Loucy (cell line): ENCODE measurements around the gene IL15RA.

Experiments used
- H2AFZ ChIP-seq: fragments of 200-600 bp; sonication (generic); 2 replicates; pipeline ENCODE4 v1.6.0; 2016; ENCODE audit warnings: antibody characterized with exemption, mild to moderate bottlenecking, low read length, moderate library complexity
- H3F3A ChIP-seq: fragments of 200-600 bp; 2 replicates; pipeline ENCODE4 v1.6.0; 2016; ENCODE audit warnings: antibody characterized with exemption, low read depth, mild to moderate bottlenecking
- H3K27me3 ChIP-seq: fragments of 200-600 bp; sonication (generic); 2 replicates; pipeline ENCODE4 v1.6.1; 2014; ENCODE audit warnings: low read length, mild to moderate bottlenecking; ENCODE audit not compliant: insufficient read depth, poor library complexity, severe bottlenecking
- H3K36me3 ChIP-seq: fragments of 200-600 bp; sonication (generic); 2 replicates; pipeline ENCODE4 v1.6.1; 2016; ENCODE audit warnings: low read length; ENCODE audit not compliant: insufficient read depth
- H3K4me1 ChIP-seq: fragments of 200-600 bp; sonication (generic); 2 replicates; pipeline ENCODE4 v1.5.1; 2014; ENCODE audit warnings: low read length, mild to moderate bottlenecking; ENCODE audit not compliant: insufficient read depth, poor library complexity, severe bottlenecking
- H3K4me2 ChIP-seq: fragments of 200-600 bp; sonication (generic); 2 replicates; pipeline ENCODE4 v1.6.0; 2014; ENCODE audit warnings: antibody characterized with exemption, low read length, low read depth, mild to moderate bottlenecking; ENCODE audit not compliant: poor library complexity, severe bottlenecking
- H3K4me3 ChIP-seq: fragments of 200-600 bp; sonication (generic); 2 replicates; pipeline ENCODE4 v1.5.1; 2014; ENCODE audit warnings: low read length, mild to moderate bottlenecking, mixed read lengths; ENCODE audit not compliant: poor library complexity, severe bottlenecking
- H3K79me2 ChIP-seq: fragments of 200-600 bp; sonication (generic); 2 replicates; pipeline ENCODE4 v1.6.1; 2014; ENCODE audit warnings: low read length; ENCODE audit not compliant: insufficient read depth
- H3K9ac ChIP-seq: fragments of 200-600 bp; sonication (generic); 2 replicates; pipeline ENCODE4 v1.6.0; 2014; ENCODE audit warnings: mild to moderate bottlenecking, low read depth, low read length, moderate library complexity; ENCODE audit not compliant: poor library complexity, severe bottlenecking
- H3K9me2 ChIP-seq: fragments of 200-600 bp; sonication (generic); replicated peaks from 2 replicates; pipeline ENCODE4 v1.6.1; 2016; ENCODE audit warnings: low read depth, low read length, mixed read lengths
- H3K9me3 ChIP-seq: fragments of 200-600 bp; sonication (generic); 2 replicates; pipeline ENCODE4 v1.6.1; 2014; ENCODE audit warnings: mild to moderate bottlenecking, antibody characterized with exemption, low read length, low read depth; ENCODE audit not compliant: insufficient read depth
- H4K20me1 ChIP-seq: fragments of 200-600 bp; sonication (generic); 2 replicates; pipeline ENCODE4 v1.6.0; 2014; ENCODE audit warnings: antibody characterized with exemption, low read length, mild to moderate bottlenecking; ENCODE audit not compliant: insufficient read depth, poor library complexity, severe bottlenecking
- EZH2phosphoT487 ChIP-seq: fragments of 200-600 bp; IDR thresholded peaks from 2 replicates; pipeline ENCODE4 v1.6.1; 2018; ENCODE audit warnings: antibody characterized with exemption, mild to moderate bottlenecking, moderate library complexity, borderline replicate concordance
- TF ChIP-seq, protein P1 (sequence below): fragments of 200-600 bp; sonication (generic); conservative IDR thresholded peaks from 2 replicates; pipeline ENCODE4 v1.5.1; 2014; ENCODE audit warnings: mild to moderate bottlenecking, antibody characterized with exemption, low read length

The IL15RA gene

GRCh38 chr10:6012121-6012905, 35.0 kb upstream of the IL15RA start:
- no peak for TF ChIP-seq EZH2phosphoT487
- TF ChIP-seq, protein P1, sequence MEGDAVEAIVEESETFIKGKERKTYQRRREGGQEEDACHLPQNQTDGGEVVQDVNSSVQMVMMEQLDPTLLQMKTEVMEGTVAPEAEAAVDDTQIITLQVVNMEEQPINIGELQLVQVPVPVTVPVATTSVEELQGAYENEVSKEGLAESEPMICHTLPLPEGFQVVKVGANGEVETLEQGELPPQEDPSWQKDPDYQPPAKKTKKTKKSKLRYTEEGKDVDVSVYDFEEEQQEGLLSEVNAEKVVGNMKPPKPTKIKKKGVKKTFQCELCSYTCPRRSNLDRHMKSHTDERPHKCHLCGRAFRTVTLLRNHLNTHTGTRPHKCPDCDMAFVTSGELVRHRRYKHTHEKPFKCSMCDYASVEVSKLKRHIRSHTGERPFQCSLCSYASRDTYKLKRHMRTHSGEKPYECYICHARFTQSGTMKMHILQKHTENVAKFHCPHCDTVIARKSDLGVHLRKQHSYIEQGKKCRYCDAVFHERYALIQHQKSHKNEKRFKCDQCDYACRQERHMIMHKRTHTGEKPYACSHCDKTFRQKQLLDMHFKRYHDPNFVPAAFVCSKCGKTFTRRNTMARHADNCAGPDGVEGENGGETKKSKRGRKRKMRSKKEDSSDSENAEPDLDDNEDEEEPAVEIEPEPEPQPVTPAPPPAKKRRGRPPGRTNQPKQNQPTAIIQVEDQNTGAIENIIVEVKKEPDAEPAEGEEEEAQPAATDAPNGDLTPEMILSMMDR, result no peak
- H3K4me3 ChIP-seq, result no peak overlapping the region
- H3K9me2 ChIP-seq, result no peaks in the 10 kb centered on the region
- H3K27me3 ChIP-seq, result no peaks in the 10 kb centered on the region
- H3K4me2 ChIP-seq, result no peak overlapping the region
- no peaks in the 10 kb centered on the region for H3K79me2 ChIP-seq
- no peaks in the 10 kb centered on the region for H3F3A ChIP-seq
- H3K9me3 ChIP-seq, result peaks cover 2% of the 10 kb centered on the region; the same call in 1 of the 2 replicates
- H3K4me1 ChIP-seq, result no peaks in the 10 kb centered on the region
- H3K9ac ChIP-seq, result no peak overlapping the region
- no peaks in the 10 kb centered on the region for H4K20me1 ChIP-seq
- no peaks in the 10 kb centered on the region for H3K36me3 ChIP-seq
- no peak overlapping the region for H2AFZ ChIP-seq

DNA sequence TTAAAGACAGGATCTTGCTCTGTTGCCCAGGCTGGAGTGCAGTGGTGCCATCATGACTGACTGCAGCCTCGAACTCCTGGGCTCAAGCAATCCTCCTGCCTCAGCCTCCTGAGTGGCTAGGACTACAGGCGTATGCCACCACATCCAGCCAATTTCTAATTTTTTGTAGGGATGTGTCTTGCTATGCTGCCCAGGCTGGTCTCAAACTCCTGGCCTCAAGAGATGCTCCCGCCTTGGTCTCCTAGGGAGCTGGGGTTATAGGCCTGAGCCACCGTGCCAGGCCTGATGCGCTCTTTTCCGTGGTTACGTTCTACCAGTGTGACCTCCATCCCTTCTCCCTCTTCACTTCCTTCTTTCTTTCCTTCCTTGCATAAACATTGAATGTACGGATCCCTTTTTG, 34.2 kb upstream of the IL15RA start:
- no peak overlapping the region for H2AFZ ChIP-seq
- H3K4me2 ChIP-seq, result no peak overlapping the region
- H3K79me2 ChIP-seq, result no peaks in the 10 kb centered on the region
- no peaks in the 10 kb centered on the region for H3K4me1 ChIP-seq
- no peaks in the 10 kb centered on the region for H3K27me3 ChIP-seq
- H3K4me3 ChIP-seq, result no peak overlapping the region
- peaks cover 2% of the 10 kb centered on the region; the same call in 1 of the 2 replicates for H3K9me3 ChIP-seq
- H3K36me3 ChIP-seq, result no peaks in the 10 kb centered on the region
- no peak overlapping the region for H3K9ac ChIP-seq
- no peaks in the 10 kb centered on the region for H3F3A ChIP-seq
- TF ChIP-seq, protein P1, result no peak
- TF ChIP-seq EZH2phosphoT487, result no peak
- no peaks in the 10 kb centered on the region for H4K20me1 ChIP-seq
- H3K9me2 ChIP-seq, result no peaks in the 10 kb centered on the region

DNA sequence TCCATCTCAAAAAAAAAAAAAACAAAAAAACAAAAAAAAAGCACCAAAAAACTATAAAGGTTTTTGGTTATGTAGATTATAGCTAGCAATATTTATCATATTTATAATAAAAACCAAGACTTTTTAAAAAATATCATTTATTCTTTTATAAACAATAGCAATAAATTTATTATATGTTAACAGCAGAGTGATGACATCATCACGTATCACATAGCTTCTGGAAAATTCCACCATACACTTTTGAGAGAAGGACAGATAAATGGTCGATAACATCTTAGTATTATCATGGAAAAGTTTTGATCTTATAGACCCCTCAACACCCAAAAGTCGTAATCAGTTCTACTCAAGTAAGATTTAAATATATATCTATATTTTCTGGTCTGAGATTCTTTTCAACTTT, 33.2 kb upstream of the IL15RA start:
- no peaks in the 10 kb centered on the region for H3K36me3 ChIP-seq
- H3K27me3 ChIP-seq, result no peaks in the 10 kb centered on the region
- no peak overlapping the region for H3K9ac ChIP-seq
- no peak overlapping the region for H3K4me3 ChIP-seq
- no peaks in the 10 kb centered on the region for H4K20me1 ChIP-seq
- H3K9me2 ChIP-seq, result no peaks in the 10 kb centered on the region
- TF ChIP-seq, protein P1, result no peak
- peaks cover 2% of the 10 kb centered on the region; the same call in 1 of the 2 replicates for H3K9me3 ChIP-seq
- no peaks in the 10 kb centered on the region for H3K79me2 ChIP-seq
- H3K4me2 ChIP-seq, result no peak overlapping the region
- H3K4me1 ChIP-seq, result no peaks in the 10 kb centered on the region
- no peaks in the 10 kb centered on the region for H3F3A ChIP-seq
- no peak overlapping the region for H2AFZ ChIP-seq
